HFF-Myc (cell line): ENCODE data around the gene TOX2.
A peak's percentile ranks its signal among the peaks of the same experiment; 100 is the strongest.

Source experiments
- DNase-seq: peaks from one replicate; pipeline ENCODE4 v3.0.0-alpha.2; 2011; ENCODE audit warnings: low read depth; ENCODE audit errors: extremely low read depth
- H3K4me3 ChIP-seq: replicated peaks from 2 replicates; pipeline ENCODE4 v1.5.1; 2011; ENCODE audit warnings: low read depth, mild to moderate bottlenecking, control low read depth, low read length
- TF ChIP-seq, protein P1 (sequence below): IDR thresholded peaks from 2 replicates; pipeline ENCODE4 v1.5.1; 2012; ENCODE audit warnings: mild to moderate bottlenecking, low read depth, low read length, control low read depth; ENCODE audit errors: missing control alignments

The TOX2 gene

DNA sequence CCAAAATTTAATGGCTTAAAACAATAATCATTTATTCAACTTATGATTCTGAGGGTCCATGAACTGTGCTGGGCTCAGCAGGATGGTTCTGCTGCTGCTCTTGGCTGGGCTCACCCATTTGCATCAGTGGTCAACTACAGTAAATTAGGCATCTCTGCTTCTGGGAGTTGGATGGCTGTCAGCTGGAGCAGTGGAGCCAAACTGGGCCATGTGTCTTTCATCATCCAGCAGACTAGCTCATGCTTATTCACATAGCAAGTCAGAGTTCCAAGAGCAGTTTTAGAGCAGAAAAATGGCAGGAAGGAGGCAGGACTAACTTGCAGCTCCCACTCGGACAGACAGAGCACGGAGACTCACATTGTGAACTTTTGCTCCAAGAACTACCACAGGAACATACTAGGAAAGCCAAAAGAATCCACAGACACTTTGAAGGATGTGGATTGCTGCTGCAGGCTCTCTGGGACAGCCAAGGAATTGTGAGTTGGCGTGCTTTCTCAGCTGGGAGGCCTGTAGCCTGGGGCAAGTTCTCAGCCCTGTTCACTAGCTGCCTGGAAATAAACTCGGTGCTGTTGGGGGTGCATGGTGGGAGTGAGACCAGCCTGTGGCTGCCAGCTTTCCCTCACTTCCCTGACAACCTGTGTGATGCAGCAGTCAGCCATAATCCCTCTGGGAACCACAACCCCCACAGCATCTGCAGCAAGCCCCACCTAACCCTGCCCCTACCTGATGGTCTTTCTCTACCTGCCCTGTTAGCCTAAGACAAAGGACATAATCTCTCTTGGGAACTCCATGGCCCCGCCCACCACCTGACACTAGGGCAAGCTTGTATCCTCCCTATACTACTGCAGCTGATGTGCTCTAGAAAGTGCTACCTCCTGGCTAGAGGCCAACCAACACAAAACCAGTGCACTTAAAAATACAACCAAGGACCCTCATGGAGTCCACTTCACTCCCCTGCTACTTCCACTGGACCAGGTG, 143.3 kb downstream of the TOX2 start:
- no peak overlapping the region for H3K4me3 ChIP-seq
- peak; percentile 14 for DNase-seq

DNA sequence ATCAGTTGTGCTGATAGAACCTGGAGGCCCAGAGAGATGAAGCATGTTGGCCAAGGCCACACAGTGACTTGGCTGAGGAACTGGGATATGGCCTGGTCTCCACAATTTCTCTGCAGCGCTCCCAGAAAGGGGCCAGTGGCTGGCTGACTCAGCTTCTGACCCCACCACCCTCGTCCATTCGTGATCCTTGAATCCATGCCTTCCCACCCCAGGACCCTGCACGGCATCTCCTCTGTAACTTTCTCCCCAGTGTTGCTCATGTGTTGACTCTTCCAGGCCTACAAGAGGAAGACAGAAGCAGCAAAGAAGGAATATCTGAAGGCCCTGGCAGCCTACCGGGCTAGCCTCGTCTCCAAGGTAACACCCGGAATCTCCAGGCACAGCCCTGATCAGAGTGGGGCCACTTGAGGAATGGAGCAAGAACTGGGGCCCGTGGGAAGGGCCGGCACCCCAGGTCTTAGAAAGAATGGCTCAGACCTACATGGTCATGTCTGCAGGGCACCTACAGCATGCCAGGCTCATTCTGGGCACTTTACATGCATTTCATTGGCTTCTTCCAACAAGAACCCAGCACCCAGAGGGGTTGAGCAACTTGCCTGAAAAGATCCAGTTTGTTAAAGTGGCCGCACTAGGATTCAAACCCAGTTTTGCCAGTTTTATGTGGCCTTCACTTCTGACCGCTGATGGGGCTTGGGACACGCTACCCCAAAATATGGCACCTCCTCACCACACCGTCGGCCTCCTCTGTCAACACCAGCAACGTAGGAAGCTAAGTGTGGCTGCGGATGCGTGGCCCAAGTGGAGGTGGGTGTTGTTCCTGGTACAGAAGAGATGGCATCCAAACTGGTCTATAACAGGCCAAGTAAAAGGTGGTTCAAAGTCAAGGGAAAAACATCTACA, 150.1 kb downstream of the TOX2 start:
- TF ChIP-seq, protein P1, sequence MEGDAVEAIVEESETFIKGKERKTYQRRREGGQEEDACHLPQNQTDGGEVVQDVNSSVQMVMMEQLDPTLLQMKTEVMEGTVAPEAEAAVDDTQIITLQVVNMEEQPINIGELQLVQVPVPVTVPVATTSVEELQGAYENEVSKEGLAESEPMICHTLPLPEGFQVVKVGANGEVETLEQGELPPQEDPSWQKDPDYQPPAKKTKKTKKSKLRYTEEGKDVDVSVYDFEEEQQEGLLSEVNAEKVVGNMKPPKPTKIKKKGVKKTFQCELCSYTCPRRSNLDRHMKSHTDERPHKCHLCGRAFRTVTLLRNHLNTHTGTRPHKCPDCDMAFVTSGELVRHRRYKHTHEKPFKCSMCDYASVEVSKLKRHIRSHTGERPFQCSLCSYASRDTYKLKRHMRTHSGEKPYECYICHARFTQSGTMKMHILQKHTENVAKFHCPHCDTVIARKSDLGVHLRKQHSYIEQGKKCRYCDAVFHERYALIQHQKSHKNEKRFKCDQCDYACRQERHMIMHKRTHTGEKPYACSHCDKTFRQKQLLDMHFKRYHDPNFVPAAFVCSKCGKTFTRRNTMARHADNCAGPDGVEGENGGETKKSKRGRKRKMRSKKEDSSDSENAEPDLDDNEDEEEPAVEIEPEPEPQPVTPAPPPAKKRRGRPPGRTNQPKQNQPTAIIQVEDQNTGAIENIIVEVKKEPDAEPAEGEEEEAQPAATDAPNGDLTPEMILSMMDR: no peak
- H3K4me3 ChIP-seq: no peak overlapping the region
- DNase-seq: no peak

More for the DNA sequence above, 143.3 kb downstream of the TOX2 start:
- TF ChIP-seq, protein P1: no peak

DNA sequence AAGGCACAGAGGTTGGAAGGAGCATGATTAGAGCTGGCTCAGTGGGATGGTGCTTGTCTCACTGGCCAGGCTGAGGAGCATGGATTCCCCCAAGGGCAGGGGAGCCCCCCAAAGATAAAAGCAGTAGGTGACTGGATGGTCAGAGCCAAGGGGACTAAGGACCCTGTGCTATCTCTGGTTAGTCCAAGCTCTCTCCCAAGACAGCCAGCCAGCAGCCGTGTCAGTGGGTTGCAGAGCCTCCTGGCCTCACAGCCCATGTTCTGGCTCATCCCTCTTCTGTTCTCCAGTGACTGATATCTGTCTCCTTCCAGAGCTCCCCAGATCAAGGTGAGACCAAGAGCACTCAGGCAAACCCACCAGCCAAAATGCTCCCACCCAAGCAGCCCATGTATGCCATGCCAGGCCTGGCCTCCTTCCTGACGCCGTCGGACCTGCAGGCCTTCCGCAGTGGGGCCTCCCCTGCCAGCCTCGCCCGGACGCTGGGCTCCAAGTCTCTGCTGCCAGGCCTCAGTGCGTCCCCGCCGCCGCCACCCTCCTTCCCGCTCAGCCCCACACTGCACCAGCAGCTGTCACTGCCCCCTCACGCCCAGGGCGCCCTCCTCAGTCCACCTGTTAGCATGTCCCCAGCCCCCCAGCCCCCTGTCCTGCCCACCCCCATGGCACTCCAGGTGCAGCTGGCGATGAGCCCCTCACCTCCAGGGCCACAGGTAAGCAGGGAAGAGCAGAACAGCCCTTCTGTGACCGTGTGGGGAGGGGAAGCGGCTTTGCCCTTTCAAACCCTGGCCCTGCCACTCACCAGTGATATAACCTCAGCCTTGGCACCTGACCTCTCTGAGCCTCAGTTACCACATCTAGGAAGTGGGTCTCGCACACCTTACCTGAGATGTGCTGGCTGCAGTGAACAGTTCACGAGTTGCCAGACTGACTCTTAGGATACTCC, 151.0 kb downstream of the TOX2 start:
- DNase-seq: no peak
- TF ChIP-seq, protein P1: no peak
- no peak overlapping the region for H3K4me3 ChIP-seq

DNA sequence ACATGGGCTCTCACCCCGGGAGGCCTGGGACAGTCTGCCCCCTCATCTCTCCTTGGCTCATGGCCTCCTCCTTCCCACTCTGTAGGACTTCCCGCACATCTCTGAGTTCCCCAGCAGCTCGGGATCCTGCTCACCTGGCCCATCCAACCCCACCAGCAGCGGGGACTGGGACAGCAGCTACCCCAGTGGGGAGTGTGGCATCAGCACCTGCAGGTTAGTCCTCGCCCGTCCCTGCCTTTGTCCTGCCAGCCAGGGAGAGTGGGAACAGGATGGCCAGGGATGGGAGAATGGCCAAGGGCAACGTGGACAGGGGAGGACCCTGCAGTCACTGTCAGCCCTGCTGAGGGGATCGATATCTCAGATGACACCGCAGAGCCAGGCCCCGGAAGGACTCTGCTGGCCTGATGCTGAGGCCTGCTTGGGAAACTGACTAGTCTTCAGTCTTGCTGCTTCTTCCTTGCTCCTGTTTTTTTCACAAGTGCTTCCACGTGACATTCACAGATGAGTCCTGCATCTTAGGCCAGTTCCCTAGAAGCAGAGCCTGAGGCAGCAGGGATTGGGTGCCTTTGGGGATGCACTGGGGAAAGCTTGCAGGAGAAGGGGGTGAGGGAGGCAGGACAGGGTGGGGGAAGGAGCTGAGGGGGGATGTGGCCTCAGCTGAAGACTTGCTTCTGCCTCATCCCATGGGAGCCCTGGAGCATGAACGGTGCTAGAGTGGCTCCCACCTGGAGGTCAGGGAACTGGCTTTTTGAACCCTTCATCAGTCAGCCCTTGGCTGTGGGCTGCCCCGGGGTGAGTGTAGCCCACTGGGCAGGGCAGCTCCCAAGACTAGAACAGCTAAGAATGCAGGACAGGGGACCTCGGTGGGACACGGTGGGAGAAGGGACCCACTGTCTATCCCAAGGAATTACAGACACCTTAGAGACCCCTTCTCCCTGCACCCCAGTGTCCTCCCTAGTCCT, 152.3 kb downstream of the TOX2 start:
- no peak overlapping the region for H3K4me3 ChIP-seq
- DNase-seq: no peak
- TF ChIP-seq, protein P1: no peak

DNA sequence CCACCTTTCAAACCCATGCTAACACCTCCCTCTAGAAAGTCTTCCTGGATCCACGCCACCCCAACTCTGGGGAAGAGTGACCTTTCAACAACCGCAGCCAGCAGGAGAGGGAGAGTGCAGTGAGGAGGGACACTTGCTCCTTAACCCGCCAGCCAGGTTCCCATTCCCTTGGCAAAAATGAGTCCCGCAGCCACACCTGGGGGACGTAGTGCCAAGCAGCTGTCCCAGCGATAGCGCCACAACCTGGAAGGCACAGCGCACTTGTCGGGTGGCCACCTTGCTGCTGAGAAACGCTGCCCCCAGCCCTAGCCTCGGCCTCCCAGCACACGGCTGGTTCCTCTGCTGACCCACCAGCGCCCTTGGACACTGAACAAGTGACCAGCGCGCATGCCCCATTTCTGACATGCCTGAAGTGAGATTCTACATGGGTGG, 153.0 kb downstream of the TOX2 start:
- H3K4me3 ChIP-seq: no peak overlapping the region
- DNase-seq: no peak
- TF ChIP-seq, protein P1: no peak
